Naive B cell (primary cell): ENCODE measurements around the gene GPS1. TPM values are rescaled to one million over a fixed set of nuclear protein-coding genes. Genes with fewer than 3 reads are reported as not detected.

Experiments
- ATAC-seq, 2 donors: fragments of 150-1000 bp; cut with Tn5 transposase; 2 replicates each; pipeline ENCODE4 v1.10.0; 2021; ENCODE audit warnings: low read depth in 2 of 2, mild to moderate bottlenecking in 2 of 2, moderate library complexity in 2 of 2
- DNase-seq: peaks from one replicate; pipeline ENCODE4 v3.0.0; 2022
- H3K27ac Mint-ChIP-seq, 6 donors: one replicate each; pipeline ENCODE4 v1.8.0; 2020 to 2022; ENCODE audit warnings: mild to moderate bottlenecking in 6 of 6, mixed read lengths in 6 of 6, moderate library complexity in 5 of 6, inconsistent platforms in 2 of 6
- H3K27me3 Mint-ChIP-seq, 3 donors: one replicate each; pipeline ENCODE4 v1.8.0; 2021 to 2022; ENCODE audit warnings: mixed read lengths in 3 of 3, mild to moderate bottlenecking in 1 of 3
- H3K36me3 Mint-ChIP-seq, 2 donors: one replicate each; pipeline ENCODE4 v1.8.0; 2020 to 2022; ENCODE audit warnings: mixed read lengths in 2 of 2, inconsistent platforms in 1 of 2, mild to moderate bottlenecking in 1 of 2
- H3K4me1 Mint-ChIP-seq, 3 donors: one replicate each; pipeline ENCODE4 v1.8.0; 2020 to 2022; ENCODE audit warnings: mixed read lengths in 3 of 3, inconsistent platforms in 1 of 3, mild to moderate bottlenecking in 1 of 3, moderate library complexity in 1 of 3
- H3K4me3 Mint-ChIP-seq, 8 donors: one replicate each; pipeline ENCODE4 v1.8.0; 2020 to 2022; ENCODE audit warnings: mild to moderate bottlenecking in 8 of 8, mixed read lengths in 8 of 8, moderate library complexity in 8 of 8, inconsistent platforms in 2 of 8
- H3K9me3 Mint-ChIP-seq, 7 donors: one replicate each; pipeline ENCODE4 v1.8.0; 2020 to 2022; ENCODE audit warnings: mixed read lengths in 7 of 7, mild to moderate bottlenecking in 5 of 7, inconsistent platforms in 2 of 7, moderate library complexity in 1 of 7
- polyA plus RNA-seq, 6 donors: library from polyadenylated mRNA; unstranded; fragments of 300-500 nt; fragmentation: Illumina TruSeq; gene quantifications; one replicate each; pipeline ENCODE4 v1.2.3, GENCODE V29; 2021; ENCODE audit warnings: low read depth in 6 of 6

Gene GPS1
- polyA plus RNA-seq, 6 donors from 2014 or later, result 103 to 138 (median 109) TPM

GRCh38 chr17:82055965-82056728 is 4.4 kb downstream of the GPS1 start:
- no peak overlapping the region for H3K27ac Mint-ChIP-seq

GRCh38 chr17:82056729-82057621 is 5.3 kb downstream of the GPS1 start:
- Mint-ChIP-seq H3K9me3 (no peaks in the 10 kb centered on the region), H3K4me1 (peaks cover 0 to 8% (median 4%) of the 10 kb centered on the region in 3 donors), H3K4me3 (no peak overlapping the region), H3K27me3 (no peaks in the 10 kb centered on the region), H3K36me3 (no peaks in the 10 kb centered on the region), H3K27ac (no peak overlapping the region)
- ATAC-seq (no peak), DNase-seq (no peak)

More at GRCh38 chr17:82055965-82056728, 4.4 kb downstream of the GPS1 start:
- Mint-ChIP-seq H3K4me3 (peak overlapping the region in 2 of 8 donors; percentile 38 to 52), H3K27me3 (no peaks in the 10 kb centered on the region), H3K36me3 (no peaks in the 10 kb centered on the region), H3K4me1 (peaks cover 0 to 8% (median 4%) of the 10 kb centered on the region in 3 donors), H3K9me3 (no peaks in the 10 kb centered on the region)
- ATAC-seq (no peak), DNase-seq (no peak)

- Mint-ChIP-seq H3K4me1 (peaks cover 0 to 4% (median under 1%) of the 10 kb centered on the region in 3 donors), H3K9me3 (no peaks in the 10 kb centered on the region), H3K4me3 (no peak overlapping the region), H3K27me3 (no peaks in the 10 kb centered on the region), H3K27ac (peak overlapping the region in 2 of 6 donors; percentile 15 to 82), H3K36me3 (no peaks in the 10 kb centered on the region)
- DNase-seq, result no peak
- no peak for ATAC-seq
These were observed 6.6 kb downstream of the GPS1 start for GRCh38 chr17:82058230-82058854.

GRCh38 chr17:82058855-82059249 is 7.2 kb downstream of the GPS1 start:
- Mint-ChIP-seq H3K27me3 (no peaks in the 10 kb centered on the region), H3K4me3 (no peak overlapping the region), H3K4me1 (peaks cover 0 to 4% (median 0%) of the 10 kb centered on the region in 3 donors), H3K36me3 (no peaks in the 10 kb centered on the region), H3K9me3 (no peaks in the 10 kb centered on the region), H3K27ac (peak overlapping the region in 1 of 6 donors; percentile 82)
- ATAC-seq (no peak), DNase-seq (no peak)

- ATAC-seq, result no peak
- H3K4me3 Mint-ChIP-seq, result no peak overlapping the region
- H3K27ac Mint-ChIP-seq, result no peak overlapping the region
- no peaks in the 10 kb centered on the region for H3K27me3 Mint-ChIP-seq
- no peaks in the 10 kb centered on the region for H3K9me3 Mint-ChIP-seq
- no peaks in the 10 kb centered on the region for H3K36me3 Mint-ChIP-seq
- no peak for DNase-seq
- peaks cover 0 to 4% (median 0%) of the 10 kb centered on the region in 3 donors for H3K4me1 Mint-ChIP-seq
These were observed 7.7 kb downstream of the GPS1 start for GRCh38 chr17:82059272-82060000.

- Mint-ChIP-seq H3K4me1 (peaks cover 0 to 2% (median 0%) of the 10 kb centered on the region in 3 donors), H3K27ac (peak overlapping the region in 2 of 6 donors; percentile 76 to 78), H3K27me3 (no peaks in the 10 kb centered on the region), H3K9me3 (no peaks in the 10 kb centered on the region), H3K36me3 (no peaks in the 10 kb centered on the region), H3K4me3 (peak overlapping the region in 2 of 8 donors; percentile 9 to 47)
- ATAC-seq, result no peak
- DNase-seq, result no peak
These were observed 8.3 kb downstream of the GPS1 start for GRCh38 chr17:82060001-82060380.

- Mint-ChIP-seq H3K27ac (peak overlapping the region in 2 of 6 donors; percentile 63 to 67), H3K9me3 (no peaks in the 10 kb centered on the region), H3K4me3 (no peak overlapping the region), H3K27me3 (no peaks in the 10 kb centered on the region), H3K36me3 (no peaks in the 10 kb centered on the region), H3K4me1 (no peaks in the 10 kb centered on the region)
- ATAC-seq (no peak), DNase-seq (no peak)
These were observed 8.9 kb downstream of the GPS1 start for GRCh38 chr17:82060614-82061013.

- no peak overlapping the region for H3K4me3 Mint-ChIP-seq
- no peak for ATAC-seq
- no peaks in the 10 kb centered on the region for H3K27me3 Mint-ChIP-seq
- no peak for DNase-seq
- peak overlapping the region in 2 of 6 donors; percentile 63 to 67 for H3K27ac Mint-ChIP-seq
- H3K9me3 Mint-ChIP-seq, result no peaks in the 10 kb centered on the region
- H3K36me3 Mint-ChIP-seq, result no peaks in the 10 kb centered on the region
- H3K4me1 Mint-ChIP-seq, result peaks cover 0 to 2% (median 0%) of the 10 kb centered on the region in 3 donors
These were observed 9.6 kb downstream of the GPS1 start for GRCh38 chr17:82061047-82061925.

GRCh38 chr17:82062076-82062983 is 10.6 kb downstream of the GPS1 start:
- Mint-ChIP-seq H3K4me3 (peak overlapping the region in 2 of 8 donors; percentile 27 to 30), H3K27me3 (no peaks in the 10 kb centered on the region), H3K9me3 (no peaks in the 10 kb centered on the region), H3K27ac (peak overlapping the region in 1 of 6 donors; percentile 75), H3K4me1 (peaks cover 0 to 7% (median 0%) of the 10 kb centered on the region in 3 donors), H3K36me3 (no peaks in the 10 kb centered on the region)
- ATAC-seq (no peak), DNase-seq (no peak)

- ATAC-seq (no peak), DNase-seq (no peak)
- Mint-ChIP-seq H3K27me3 (no peaks in the 10 kb centered on the region), H3K4me1 (peaks cover 0 to 8% (median 0%) of the 10 kb centered on the region in 3 donors), H3K36me3 (no peaks in the 10 kb centered on the region), H3K27ac (no peak overlapping the region), H3K4me3 (peak overlapping the region in 1 of 8 donors; percentile 27), H3K9me3 (no peaks in the 10 kb centered on the region)
These were observed 11.3 kb downstream of the GPS1 start for GRCh38 chr17:82062984-82063368.
